Fibroblast of skin of scalp (primary cell): ENCODE data around the gene PRCC.

ENCODE experiments used
- DNase-seq: peaks from one replicate; pipeline ENCODE4 v3.0.0-alpha.2; 2013

PRCC gene

DNA sequence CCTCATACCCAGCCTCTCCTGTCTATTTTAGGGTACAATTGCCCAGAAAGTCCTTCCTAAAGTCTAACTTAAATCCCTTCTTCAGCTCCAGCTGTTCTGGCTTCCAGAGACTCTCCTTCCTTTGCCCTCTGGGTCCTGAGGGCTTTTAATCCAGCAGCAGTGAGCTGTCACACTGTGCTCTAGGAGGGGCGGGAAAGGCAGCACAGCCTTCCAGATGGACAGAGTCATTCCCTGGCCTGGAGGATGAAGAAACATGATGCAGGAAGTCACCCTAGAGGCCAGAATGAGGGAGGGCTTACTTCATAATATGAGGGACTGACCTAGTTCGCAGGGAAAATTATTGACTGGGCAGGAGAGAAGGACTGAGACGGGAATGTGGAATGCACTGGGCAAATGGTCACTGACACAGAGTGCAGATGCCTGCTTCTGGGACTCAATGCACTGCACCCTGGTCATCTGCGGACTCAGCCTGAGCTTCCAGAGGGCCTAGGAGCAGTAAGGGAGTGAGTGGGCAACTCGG lies 48.0 kb downstream of the PRCC start:
- peak; percentile 47 for DNase-seq

DNA sequence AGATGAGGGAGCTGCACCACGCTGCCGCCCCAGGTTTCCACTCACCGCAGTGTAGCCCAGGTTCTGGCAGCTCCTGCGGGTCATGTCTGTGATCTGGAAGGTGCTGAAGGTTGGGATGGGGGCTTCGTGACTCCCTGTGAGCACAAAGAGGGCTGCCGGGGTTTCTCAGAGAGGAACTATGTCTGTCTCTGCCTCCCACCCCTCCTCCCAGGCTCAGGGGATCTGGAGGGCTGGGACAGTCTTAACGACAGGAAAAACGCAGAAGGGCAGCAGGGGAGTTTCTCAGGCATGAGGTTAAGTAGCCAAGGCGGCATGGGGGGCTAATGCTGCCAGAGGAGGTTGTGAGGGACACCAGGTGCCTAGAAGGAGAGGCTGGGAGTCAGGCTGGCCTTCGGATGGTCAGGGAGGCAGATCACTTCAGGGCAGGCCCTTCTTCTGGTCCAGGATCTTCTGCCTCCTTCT lies 48.7 kb downstream of the PRCC start:
- DNase-seq = no peak

DNA sequence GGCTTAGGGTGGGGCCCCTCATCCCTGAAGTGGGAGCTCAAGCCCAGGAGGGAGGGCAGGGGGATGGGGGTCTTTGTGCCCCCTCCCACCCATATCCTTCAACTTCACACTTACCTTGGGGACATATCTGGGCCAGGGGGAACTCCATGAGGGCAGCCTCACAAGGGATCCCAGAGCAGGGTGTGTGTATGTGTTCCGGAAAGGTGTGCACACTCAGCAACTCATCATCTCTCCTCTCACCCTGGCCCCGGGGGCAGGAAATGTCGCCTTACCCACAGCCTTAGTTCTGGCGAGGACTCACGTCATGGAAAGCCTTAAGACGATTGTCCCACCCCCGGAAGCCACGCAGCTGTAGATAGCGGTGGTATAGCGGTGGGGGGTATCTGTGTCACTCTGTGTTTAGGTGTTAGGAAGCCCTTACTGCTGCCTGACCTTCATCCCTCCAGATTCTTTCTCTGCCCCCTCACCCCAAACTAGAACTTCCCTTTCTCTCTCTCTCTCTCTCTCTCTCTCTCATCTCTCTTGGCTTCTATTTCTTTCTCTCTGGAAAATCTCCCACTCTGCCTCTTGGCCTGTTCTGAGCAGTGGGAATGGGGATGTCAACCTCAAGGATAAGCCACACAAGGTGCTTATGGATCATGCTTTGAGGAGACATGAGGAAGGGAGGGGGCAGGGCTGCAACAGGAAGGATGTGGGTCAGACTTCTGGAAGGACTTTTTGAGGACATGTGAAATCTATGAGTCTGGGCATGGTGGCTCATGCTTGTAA lies 49.4 kb downstream of the PRCC start, which contains the start of gene SH2D2A:
Gene SH2D2A (minus strand): TSS at position 288 of the 768 bp plus-strand sequence. CDS start 140 bp downstream, at position 148.
- DNase-seq = peak; percentile 24

DNA sequence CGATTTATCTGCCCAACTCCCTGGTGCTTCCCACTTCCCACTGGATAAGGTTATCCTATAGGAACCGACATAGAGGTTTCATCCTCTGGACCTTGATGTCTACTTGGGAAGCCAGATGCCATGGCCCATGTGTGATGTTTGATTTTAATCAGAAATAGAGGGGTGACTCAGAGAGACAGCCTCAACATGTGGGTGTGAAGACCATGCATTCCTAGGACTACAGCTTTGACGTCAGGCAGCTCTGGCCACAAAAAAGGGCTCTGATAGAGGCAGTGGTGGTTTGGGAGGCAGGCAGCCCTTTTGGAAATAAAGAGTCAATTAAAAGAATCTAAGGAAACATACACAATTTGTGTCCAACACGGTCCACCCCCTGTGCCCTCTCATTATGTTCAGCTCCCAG lies 54.5 kb downstream of the PRCC start:
- DNase-seq = peak; percentile 47

DNA sequence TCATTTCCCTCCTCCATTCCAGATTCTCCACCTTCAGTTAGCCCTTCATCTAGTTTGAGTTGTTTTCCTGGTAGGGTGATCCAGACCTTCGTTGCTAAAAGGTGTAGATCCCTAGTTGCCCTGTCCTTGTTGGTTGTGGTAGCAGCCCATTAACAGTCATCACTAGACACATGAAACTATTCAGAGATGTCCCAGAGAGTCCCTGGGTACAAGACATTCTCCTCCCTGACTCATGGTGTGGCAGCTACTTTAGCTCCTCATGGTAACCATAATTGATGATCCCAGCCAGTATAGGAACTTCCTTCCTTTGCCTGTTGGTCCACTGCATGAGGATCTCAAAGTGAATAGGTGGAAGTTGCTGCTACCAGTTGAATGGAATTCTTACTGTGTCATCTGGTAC lies 55.3 kb downstream of the PRCC start:
- DNase-seq = no peak

DNA sequence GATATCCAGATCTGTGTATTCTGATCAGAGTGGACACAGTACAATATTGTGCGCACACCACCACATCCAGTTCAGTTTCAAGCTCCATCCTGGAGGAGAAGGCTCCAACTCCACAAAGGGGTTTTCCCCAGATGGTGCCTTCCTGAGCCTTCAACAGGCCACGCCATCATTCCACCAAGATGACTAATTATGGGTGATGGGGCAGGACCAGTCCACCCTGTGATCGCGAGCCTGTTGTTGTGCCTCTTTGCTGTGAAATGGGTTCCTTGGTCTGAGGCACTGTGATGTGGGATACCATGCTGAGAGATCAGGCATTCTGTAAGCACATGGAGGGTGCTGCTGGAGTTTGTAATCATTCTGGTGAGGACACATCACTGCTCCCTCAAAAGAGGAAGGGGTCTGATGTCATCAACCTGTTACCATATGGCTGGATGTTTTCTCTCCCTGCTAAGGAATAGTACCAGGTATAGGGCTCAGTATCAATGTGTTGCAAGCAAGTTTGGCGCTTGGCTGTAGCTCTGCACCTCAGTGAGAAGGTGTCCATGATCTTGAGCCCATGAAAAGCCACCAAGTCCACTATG lies 56.0 kb downstream of the PRCC start:
- DNase-seq = no peak

DNA sequence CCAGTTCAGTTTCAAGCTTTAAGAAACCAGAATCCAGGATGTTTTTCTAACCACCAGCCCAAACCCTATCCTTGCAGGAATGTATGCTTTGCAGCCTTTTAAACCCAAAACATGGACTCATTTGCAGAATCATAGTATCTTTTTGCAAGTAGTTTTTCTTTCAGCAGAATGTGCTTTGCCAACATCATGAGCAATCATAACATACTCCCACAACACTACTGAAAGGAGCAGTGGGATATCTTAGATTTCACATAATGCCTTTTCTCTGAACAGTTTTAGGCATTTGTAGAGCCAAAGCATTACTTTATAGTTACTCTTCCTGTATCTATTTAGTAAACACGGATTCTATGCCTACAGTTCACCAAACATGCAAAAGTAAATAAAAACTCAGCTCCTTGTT lies 59.3 kb downstream of the PRCC start:
- no peak for DNase-seq

DNA sequence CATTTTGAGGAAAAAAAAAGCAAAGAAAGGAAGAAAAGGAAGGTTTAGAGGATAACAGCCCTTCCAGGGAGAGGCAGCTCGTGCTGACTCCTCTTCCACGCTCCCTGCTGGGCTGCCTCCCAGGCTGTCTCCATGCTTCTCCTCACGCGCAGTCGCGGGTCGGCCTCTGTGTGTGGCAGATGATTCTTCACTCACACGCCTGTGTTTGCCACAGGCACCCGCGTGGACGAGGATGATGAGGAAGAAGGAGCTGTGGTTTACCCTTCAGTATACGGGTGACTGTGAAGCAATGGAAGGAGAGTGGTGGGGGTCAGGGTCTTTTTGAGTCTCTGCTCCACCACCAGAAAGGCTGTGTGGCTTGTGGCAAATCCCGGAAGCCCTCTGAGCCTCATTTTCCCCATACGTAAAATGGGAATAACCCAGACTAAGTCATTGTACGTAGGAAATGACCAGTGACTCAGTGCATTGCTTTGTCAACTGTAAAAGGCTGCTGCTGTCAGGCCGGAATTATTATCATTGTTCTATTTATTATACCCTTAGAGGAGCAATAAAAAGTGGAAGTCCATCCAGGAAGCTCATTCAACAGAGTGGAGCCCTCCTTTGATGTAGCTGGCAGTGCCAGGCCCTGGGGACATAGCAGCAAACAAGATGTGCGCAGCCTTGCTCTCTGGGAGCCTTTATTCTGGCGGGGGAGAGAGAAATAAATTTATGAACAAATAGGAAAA lies 61.2 kb downstream of the PRCC start:
- DNase-seq = peak; percentile 34

DNA sequence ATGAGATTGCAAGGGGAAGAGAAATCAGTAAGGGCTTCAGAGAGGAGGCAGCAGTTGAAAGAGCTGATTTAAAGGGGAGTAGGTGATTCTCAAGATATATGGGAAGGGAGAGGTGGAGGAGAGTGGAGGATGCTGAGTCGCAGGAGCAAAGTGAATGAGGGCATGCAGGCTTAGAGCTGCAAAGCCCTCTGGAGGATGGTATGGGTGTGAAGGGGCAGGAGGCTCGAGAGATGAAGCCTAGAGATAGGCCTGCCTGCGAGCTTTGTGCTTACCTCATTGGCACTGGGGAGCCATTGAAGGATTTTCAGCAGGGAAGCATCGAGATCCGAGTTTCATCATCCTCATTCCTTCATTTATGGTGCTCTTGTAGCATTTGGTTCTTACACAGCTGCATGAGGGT lies 65.1 kb downstream of the PRCC start:
- DNase-seq = no peak

DNA sequence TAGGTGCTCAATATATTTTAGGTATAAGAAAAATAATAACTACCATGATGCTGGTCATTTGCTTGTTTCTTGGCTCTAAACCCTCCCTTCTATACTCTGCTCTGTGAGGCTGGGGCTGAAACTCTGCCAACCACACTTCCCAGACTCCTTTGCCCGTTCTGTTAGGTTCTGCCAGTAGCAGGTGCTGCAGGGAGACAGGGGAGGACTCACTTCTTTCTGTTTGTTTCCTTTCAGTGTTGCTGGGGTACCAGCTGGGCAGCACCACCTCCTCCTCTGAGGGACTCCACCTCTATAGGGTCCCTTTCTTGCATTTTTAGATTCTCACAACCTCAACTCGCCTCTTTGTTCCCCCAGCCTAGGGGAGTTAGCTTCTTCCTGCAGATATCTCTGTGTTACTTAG lies 66.3 kb downstream of the PRCC start:
- no peak for DNase-seq

DNA sequence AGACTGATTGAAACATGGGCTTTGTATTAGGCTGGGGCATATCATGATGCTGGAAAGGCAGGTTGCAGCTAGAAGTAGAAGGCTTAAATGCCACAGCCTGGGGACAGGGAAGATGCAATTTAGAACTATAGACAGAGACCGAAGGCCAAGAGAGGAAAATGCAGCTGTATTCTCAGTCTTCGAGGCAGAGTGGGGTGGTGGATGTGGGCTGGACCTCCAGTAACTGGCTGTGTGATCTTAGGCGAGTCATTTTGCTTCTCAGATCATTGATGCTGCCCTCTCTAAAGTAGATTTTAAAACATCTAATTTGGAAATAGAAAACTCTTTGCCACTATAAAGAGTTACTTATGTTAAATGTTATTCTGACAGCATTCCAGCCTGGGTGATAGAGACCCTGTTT lies 67.0 kb downstream of the PRCC start:
- DNase-seq = no peak

DNA sequence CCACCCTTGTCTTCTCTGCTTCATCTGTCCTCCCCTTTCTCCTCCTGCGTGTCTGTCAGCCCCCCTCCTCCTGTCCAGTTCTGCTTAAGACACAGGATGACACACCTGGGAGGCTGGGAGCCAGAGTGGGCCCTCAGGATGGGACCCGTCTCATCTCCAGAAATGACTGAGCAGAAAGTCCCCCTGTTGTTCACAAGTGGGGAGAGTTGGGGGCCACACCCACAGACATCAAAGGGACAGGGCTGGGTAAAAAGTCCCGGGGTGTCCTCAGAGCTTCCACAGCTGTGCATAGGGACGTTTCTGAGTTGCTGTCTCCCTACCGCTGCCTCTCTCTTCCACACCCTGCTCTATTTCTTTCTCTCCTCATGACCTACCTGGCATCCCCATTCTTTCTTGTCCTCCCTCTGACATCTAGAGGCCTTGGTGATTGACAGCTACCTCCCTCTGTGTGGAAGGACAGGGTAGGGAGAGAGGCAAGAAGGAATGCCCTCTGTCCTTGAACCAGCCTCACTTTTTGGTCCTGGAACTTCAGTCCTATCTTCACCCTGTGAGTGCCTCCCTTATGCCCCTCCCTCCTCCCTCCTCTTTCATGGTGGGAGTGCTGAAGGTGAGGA lies 68.8 kb downstream of the PRCC start:
- DNase-seq = no peak

DNA sequence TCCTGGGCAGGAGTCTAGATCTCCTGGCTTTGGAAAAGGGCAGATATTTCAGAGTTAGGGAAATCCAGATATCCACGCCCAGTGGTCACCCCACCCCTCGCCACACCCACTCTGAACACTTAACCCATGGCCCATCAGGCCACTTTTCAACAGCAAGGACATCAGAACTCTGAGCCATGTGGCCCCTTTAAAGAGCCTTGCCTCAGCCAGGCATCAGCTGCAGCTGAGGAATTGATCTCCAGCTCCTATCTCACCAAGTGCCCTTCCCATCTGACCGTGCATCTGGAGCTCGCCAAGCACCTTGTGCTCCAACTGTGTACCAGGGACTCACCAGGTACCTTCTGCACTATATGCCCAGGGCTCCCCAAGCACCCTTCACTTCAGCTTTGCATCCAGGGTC lies 69.6 kb downstream of the PRCC start:
- no peak for DNase-seq

DNA sequence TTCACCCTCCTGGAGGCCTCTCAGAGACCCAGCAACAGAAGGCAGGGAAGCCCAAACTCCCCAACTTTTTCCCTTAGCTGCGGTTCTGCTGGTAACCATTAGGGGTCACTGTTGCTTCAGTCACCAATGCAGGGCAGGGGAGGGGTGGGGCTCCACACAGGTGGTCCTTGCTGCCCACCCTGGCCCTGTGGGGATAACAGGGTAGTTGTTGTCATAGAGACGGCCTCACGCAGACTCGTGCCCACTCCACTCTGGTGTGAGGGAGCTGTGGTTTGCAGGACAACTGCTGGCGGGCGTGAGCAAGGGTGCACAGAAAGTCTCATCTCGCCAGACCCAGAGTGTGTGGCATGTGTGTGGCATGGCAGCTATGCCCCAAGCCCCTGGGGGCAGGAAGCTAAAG lies 71.6 kb downstream of the PRCC start:
- peak; percentile 17 for DNase-seq

DNA sequence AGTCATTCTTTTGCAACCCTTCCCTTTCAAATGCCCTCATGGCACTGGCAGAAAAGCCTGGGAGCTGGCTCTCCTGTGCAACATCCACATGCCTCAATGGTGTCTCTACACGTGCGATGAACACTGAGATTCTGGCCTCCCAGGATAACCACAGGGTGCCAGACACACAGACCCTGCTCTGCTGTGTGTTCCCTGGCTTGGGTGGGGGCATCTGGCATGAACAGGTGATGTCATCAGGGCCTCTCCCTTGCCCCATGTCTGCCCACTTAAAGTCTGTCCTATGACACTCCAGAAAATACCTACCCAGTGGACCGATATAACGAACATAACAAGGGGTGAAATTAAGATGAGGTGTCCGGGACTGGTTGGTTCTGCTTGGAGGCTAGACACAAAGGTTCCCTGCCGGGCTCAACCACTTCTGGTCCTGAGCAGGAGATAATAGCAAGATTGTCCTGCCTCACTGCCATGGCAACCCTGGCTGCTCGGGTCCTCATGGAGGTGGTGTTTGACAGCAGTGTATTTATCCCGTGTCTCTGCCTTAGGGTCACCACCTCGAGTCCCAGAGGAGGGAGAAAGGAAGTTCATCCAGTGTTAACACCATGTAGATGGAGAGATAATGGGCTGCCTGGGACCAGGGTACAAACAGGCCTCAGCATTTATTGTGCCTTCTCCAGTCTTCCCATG lies 72.2 kb downstream of the PRCC start:
- no peak for DNase-seq

DNA sequence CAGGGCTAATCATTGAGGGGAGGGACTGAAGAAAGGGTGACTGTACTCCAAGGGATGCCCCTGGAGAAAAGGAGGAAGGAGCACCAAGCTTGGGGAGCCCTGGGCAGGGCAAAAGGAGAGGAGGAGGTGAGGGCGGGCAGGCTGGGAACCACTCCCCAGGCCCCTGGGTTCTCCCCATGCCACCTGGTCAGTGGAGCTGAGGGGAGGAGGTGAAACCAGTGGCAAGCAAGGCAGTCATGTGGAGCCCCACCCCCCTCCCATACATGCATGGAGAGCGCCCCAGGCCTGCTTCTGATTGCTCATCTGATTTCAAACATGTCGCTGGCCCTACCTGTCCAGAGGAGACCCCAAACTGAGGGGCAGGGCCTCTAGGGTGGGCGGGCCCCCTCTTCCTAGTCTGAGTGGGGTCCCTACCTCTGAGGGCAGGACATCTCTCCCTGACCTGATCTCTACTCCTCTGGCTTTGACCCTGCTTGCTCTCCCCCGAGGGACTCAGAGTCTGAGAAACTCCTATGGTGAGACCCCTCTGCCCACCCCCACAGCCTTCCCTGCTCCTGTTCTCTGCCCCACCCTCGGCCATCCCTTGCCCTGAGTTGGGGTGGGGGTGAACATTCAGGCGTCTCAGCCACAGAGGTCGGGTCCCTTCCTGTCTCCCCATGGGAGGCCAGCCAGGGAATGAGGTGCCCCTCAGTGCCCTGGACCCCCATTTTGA lies 73.0 kb downstream of the PRCC start:
- DNase-seq = no peak

DNA sequence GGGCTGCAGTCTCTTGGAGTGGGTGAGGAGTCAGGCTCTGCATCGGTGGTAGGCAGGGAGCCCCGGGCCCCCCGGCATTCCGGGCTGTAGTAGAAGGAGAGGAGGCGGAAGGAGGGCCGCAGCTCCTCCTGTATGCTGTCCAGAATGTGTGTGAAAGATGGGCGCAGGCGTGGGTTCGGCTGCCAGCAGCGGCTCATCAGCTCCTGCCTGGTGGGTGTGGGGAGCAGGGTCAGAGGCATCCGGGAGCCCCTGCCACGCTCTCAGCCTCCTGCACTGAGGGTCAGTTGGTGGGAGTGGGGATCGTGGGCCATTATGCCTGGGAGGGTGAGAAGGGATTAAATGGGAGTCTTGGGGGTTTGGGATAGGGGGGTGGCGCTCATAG lies 73.6 kb downstream of the PRCC start:
- no peak for DNase-seq

DNA sequence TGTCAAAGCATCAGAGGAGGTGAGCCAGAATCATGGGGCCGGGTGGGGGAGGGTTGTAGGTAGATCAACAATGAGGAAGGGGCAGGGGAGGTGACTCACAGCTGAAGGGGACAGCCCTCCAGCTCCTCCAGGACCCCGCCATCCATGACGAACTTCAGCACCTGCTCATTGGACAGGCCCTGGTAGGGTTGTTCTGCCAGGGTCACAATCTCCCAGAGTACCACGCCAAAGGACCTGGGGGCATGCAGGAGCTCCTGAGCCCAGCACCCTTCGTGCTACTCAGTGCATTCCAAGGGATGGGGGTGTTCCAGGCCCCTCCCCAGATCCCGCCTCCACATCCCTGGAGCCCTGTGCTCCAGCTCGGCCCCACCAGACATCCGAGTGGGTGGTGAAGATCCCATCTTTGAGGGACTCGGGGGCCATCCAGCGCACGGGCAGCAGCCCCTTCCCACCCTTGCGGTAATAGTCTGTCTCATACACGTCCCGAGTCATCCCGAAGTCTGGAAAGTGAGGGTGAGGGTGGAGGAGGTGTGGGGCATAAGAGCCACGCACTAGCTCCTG lies 74.0 kb downstream of the PRCC start:
- no peak for DNase-seq

DNA sequence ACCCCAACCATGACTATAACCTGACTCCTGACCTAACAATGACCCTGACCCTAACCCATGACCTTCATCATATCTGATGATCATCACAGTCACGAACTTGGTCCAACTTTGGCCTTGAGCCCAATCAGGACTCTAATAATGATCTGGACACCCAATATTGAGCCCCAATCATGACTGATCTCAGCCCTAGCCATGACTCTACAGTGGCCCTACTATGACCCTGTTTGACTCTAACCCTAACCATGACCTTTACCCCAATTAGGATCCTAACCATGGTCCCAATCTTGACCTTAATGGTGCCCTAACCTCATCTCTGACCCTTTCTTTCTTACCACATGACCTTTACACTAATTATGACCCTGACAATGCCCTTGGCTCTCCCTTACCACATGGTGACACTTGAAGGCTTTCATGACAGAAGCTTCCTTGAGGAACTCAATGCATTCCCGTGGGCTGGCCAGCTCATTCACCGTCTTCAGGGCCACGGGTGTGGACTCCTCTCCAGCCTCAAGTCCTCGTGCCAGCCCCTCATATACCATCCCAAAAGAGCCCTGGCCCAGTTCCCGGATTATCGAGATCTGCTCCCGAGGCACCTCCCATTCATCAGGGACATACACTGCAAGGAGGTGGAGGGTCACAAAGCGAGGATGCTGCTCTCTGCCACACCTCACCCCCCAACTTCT lies 75.4 kb downstream of the PRCC start:
- no peak for DNase-seq

DNA sequence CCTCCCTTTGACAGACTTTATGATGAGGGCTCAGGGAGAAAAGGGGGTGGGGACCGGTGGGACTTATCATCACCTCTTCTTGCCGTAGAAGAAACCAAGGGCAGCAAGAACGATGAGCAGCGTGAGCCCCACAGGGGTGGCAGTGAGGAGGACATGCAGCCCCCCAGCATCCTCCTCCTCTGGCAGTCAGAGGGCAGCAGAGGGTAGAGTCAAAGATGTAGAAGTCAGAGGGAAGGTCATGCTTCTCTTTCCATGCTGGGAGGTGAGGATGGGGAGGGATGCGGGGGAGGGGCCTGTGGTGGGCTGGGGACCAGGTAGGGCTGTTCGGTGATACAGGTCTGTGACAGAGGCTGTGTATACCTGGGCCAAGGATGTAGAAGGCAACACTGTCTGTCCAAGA lies 76.8 kb downstream of the PRCC start:
- no peak for DNase-seq

DNA sequence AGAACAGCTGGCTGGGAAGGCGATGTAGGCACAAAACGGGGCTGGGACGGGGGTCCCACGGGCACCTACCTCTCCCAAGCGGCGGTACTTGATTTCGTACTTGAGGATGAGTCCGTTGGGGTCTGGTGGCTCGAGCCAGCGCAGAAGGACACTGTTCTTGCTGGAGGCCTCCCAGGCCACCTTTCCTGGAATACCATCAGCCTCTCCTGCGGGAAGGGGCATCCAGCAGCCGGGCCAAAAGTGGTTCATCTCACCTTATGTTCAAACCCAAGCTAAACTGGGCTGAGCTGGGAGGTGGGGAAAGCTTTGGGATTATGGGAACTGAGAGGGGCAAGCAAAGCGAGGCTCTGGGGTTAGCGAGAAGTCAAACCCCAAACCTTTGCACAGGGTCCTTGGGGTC lies 77.3 kb downstream of the PRCC start:
- no peak for DNase-seq
